GM04503 (cell line): Measurements from ENCODE around the gene AQP5.

Experiments
- DNase-seq: peaks from one replicate; pipeline ENCODE4 v3.0.0-alpha.2; 2012; ENCODE audit warnings: low read depth

AQP5 gene

GRCh38 chr12:49950273-49951251 is 11.1 kb upstream of the AQP5 start, which contains the start of gene AQP2:
TSS of gene AQP2 (plus strand) at chr12:49950737. CDS start at chr12:49950831, 94 bp downstream.
- DNase-seq, result no peak

GRCh38 chr12:49951411-49952240 is 10.0 kb upstream of the AQP5 start:
- DNase-seq, result no peak

- no peak for DNase-seq
These were observed 9.1 kb upstream of the AQP5 start for GRCh38 chr12:49952391-49953055.

- DNase-seq, result no peak
These were observed 8.5 kb upstream of the AQP5 start for GRCh38 chr12:49953151-49953550.

- DNase-seq, result no peak
These were observed 7.5 kb upstream of the AQP5 start for GRCh38 chr12:49953961-49954846.

- no peak for DNase-seq
These were observed 6.5 kb upstream of the AQP5 start for GRCh38 chr12:49954863-49955830.

- DNase-seq, result no peak
These were observed 5.6 kb upstream of the AQP5 start for GRCh38 chr12:49955899-49956662.

GRCh38 chr12:49956663-49957569 is 4.8 kb upstream of the AQP5 start:
- no peak for DNase-seq

GRCh38 chr12:49957570-49957967 is 4.1 kb upstream of the AQP5 start:
- DNase-seq, result no peak

- no peak for DNase-seq
These were observed 1.8 kb upstream of the AQP5 start for GRCh38 chr12:49959685-49960473.

GRCh38 chr12:49960474-49961110 is 1.1 kb upstream of the AQP5 start:
- DNase-seq, result no peak

GRCh38 chr12:49961993-49962764 is 507 bp downstream of the AQP5 start:
- no peak for DNase-seq

GRCh38 chr12:49962861-49963765 is 1.4 kb downstream of the AQP5 start:
- no peak for DNase-seq

- no peak for DNase-seq
These were observed 2.5 kb downstream of the AQP5 start for GRCh38 chr12:49963976-49964815.
